Measurements from ENCODE around the gene CD9.

Gene CD9

GRCh38 chr12:6205144-6205539, 4.9 kb downstream of the CD9 start:
- TF ChIP-seq, protein P1, sequence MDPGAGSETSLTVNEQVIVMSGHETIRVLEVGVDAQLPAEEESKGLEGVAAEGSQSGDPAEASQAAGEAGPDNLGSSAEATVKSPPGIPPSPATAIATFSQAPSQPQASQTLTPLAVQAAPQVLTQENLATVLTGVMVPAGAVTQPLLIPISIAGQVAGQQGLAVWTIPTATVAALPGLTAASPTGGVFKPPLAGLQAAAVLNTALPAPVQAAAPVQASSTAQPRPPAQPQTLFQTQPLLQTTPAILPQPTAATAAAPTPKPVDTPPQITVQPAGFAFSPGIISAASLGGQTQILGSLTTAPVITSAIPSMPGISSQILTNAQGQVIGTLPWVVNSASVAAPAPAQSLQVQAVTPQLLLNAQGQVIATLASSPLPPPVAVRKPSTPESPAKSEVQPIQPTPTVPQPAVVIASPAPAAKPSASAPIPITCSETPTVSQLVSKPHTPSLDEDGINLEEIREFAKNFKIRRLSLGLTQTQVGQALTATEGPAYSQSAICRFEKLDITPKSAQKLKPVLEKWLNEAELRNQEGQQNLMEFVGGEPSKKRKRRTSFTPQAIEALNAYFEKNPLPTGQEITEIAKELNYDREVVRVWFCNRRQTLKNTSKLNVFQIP (CRISPR knock-in tag; IDR thresholded peaks at IDR 0.05; ENCODE audit: borderline replicate concordance, low read depth), result no peak
- TF ChIP-seq ZNF70 (CRISPR knock-in tag; IDR thresholded peaks at IDR 0.05) (no peak), SNAI2 (CRISPR knock-in tag; IDR thresholded peaks at IDR 0.05) (no peak), BACH2 (CRISPR knock-in tag; IDR thresholded peaks at IDR 0.05; ENCODE audit: borderline replicate concordance) (no peak), RARB (CRISPR knock-in tag; IDR thresholded peaks at IDR 0.05) (no peak), ZNF565 (CRISPR knock-in tag; conservative IDR thresholded peaks at IDR 0.05; ENCODE audit: low read depth) (no peak), TSHZ2 (CRISPR knock-in tag; IDR thresholded peaks at IDR 0.05) (no peak), CSDC2 (CRISPR knock-in tag; IDR thresholded peaks at IDR 0.05) (no peak), ZFP3 (CRISPR knock-in tag; IDR thresholded peaks at IDR 0.05) (no peak), PPARA (CRISPR knock-in tag; IDR thresholded peaks at IDR 0.05; ENCODE audit: borderline replicate concordance) (no peak), ZC3H10 (CRISPR knock-in tag; IDR thresholded peaks at IDR 0.05) (no peak), ZFP30 (CRISPR knock-in tag; IDR thresholded peaks at IDR 0.05) (no peak), TOX (CRISPR knock-in tag; IDR thresholded peaks at IDR 0.05; ENCODE audit: borderline replicate concordance) (no peak), ESRRG (CRISPR knock-in tag; IDR thresholded peaks at IDR 0.05) (no peak), TCF4 (CRISPR knock-in tag; IDR thresholded peaks at IDR 0.05; ENCODE audit: borderline replicate concordance) (no peak), ISL1 (CRISPR knock-in tag; IDR thresholded peaks at IDR 0.05) (no peak), ARNTL (CRISPR knock-in tag; IDR thresholded peaks at IDR 0.05; ENCODE audit: borderline replicate concordance, low read depth) (no peak)
- TF ChIP-seq, protein P2, sequence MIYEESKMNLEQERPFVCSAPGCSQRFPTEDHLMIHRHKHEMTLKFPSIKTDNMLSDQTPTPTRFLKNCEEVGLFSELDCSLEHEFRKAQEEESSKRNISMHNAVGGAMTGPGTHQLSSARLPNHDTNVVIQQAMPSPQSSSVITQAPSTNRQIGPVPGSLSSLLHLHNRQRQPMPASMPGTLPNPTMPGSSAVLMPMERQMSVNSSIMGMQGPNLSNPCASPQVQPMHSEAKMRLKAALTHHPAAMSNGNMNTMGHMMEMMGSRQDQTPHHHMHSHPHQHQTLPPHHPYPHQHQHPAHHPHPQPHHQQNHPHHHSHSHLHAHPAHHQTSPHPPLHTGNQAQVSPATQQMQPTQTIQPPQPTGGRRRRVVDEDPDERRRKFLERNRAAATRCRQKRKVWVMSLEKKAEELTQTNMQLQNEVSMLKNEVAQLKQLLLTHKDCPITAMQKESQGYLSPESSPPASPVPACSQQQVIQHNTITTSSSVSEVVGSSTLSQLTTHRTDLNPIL (CRISPR knock-in tag; IDR thresholded peaks at IDR 0.05; ENCODE audit: low read depth), result no peak
- TF ChIP-seq, protein P3, sequence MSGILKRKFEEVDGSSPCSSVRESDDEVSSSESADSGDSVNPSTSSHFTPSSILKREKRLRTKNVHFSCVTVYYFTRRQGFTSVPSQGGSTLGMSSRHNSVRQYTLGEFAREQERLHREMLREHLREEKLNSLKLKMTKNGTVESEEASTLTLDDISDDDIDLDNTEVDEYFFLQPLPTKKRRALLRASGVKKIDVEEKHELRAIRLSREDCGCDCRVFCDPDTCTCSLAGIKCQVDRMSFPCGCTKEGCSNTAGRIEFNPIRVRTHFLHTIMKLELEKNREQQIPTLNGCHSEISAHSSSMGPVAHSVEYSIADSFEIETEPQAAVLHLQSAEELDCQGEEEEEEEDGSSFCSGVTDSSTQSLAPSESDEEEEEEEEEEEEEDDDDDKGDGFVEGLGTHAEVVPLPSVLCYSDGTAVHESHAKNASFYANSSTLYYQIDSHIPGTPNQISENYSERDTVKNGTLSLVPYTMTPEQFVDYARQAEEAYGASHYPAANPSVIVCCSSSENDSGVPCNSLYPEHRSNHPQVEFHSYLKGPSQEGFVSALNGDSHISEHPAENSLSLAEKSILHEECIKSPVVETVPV (CRISPR knock-in tag; IDR thresholded peaks at IDR 0.05), result no peak
- TF ChIP-seq, protein P4, sequence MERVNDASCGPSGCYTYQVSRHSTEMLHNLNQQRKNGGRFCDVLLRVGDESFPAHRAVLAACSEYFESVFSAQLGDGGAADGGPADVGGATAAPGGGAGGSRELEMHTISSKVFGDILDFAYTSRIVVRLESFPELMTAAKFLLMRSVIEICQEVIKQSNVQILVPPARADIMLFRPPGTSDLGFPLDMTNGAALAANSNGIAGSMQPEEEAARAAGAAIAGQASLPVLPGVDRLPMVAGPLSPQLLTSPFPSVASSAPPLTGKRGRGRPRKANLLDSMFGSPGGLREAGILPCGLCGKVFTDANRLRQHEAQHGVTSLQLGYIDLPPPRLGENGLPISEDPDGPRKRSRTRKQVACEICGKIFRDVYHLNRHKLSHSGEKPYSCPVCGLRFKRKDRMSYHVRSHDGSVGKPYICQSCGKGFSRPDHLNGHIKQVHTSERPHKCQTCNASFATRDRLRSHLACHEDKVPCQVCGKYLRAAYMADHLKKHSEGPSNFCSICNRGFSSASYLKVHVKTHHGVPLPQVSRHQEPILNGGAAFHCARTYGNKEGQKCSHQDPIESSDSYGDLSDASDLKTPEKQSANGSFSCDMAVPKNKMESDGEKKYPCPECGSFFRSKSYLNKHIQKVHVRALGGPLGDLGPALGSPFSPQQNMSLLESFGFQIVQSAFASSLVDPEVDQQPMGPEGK (CRISPR knock-in tag; IDR thresholded peaks at IDR 0.05; ENCODE audit: borderline replicate concordance), result no peak

DNA sequence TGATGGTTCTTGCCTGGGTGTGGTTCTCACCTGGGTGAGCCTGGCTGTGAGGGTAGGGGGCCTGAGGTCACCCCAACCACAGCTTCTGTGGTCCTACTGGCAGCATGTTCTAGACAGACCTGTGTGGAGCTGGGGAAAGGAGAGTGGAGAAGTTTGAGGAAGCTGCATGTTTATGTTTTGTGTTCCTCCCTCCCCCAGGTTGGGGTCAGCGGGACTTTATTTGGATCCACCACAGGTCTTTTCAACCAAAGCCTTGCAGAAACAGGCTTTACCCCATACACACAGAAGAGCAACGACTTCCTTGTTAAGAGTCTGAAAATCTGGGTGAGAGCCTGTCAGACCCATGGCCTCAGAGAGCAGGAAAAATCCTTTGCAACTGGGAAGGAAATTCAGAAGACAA, 5.6 kb downstream of the CD9 start:
- ATAC-seq, result no peak
- TF ChIP-seq ZFP3 (CRISPR knock-in tag; IDR thresholded peaks at IDR 0.05) (no peak), ZC3H10 (CRISPR knock-in tag; IDR thresholded peaks at IDR 0.05) (no peak), TSHZ2 (CRISPR knock-in tag; IDR thresholded peaks at IDR 0.05) (no peak), ZNF8 (CRISPR knock-in tag; IDR thresholded peaks at IDR 0.05) (no peak), OSR1 (CRISPR knock-in tag; IDR thresholded peaks at IDR 0.05) (no peak), ARNTL (CRISPR knock-in tag; IDR thresholded peaks at IDR 0.05; ENCODE audit: borderline replicate concordance, low read depth) (no peak), PPARA (CRISPR knock-in tag; IDR thresholded peaks at IDR 0.05; ENCODE audit: borderline replicate concordance) (no peak), BACH2 (CRISPR knock-in tag; IDR thresholded peaks at IDR 0.05; ENCODE audit: borderline replicate concordance) (no peak), GLIS3 (CRISPR knock-in tag; IDR thresholded peaks at IDR 0.05) (no peak)
- TF ChIP-seq, protein P1 (CRISPR knock-in tag; IDR thresholded peaks at IDR 0.05; ENCODE audit: borderline replicate concordance, low read depth), result no peak

More at GRCh38 chr12:6205144-6205539, 4.9 kb downstream of the CD9 start:
- no peak for ATAC-seq

Measured in SK-N-SH treated with all-trans-retinoic acid at 6 μM for 48 hours (cell line).